Prostate gland (tissue), 2 donors: Measurements from ENCODE around the gene SLC9A8. TPM values are rescaled to one million over a fixed set of nuclear protein-coding genes. Genes with fewer than 3 reads are reported as not detected.

Source experiments
- DNase-seq: peaks from one replicate; pipeline ENCODE4 v3.0.0-alpha.2; 2019; ENCODE audit warnings: low spot score
- H3K27ac ChIP-seq, 2 donors: fragments of 200-600 bp; sonication (generic); 2 replicates each; pipeline ENCODE4 v1.5.1; 2017 to 2019
- H3K27me3 ChIP-seq: fragments of 200-600 bp; sonication (generic); replicated peaks from 2 replicates; pipeline ENCODE4 v1.5.1; 2019; ENCODE audit not compliant: insufficient read depth
- H3K36me3 ChIP-seq, 2 donors: fragments of 200-600 bp; sonication (generic); 1 replicate in 1 of 2; 2 replicates in 1 of 2; pipeline versions ENCODE4 v1.5.1 to v1.8.1; 2017 to 2019
- H3K4me1 ChIP-seq: fragments of 200-600 bp; sonication (generic); replicated peaks from 2 replicates; pipeline ENCODE4 v1.5.1; 2019
- H3K4me3 ChIP-seq, 2 donors: fragments of 200-600 bp; sonication (generic); 2 replicates each; pipeline ENCODE4 v1.5.1; 2017 to 2019
- H3K9me3 ChIP-seq: fragments of 200-600 bp; sonication (generic); 2 replicates; pipeline ENCODE4 v1.5.1; 2017
- POLR2A ChIP-seq: fragments of 450-650 bp; IDR thresholded peaks from one replicate; pipeline ENCODE4 v1.6.1; 2016; ENCODE audit warnings: antibody characterized with exemption, mild to moderate bottlenecking
- POLR2AphosphoS5 ChIP-seq: sonication (generic); formaldehyde crosslinking; IDR thresholded peaks from one replicate; pipeline ENCODE4 v1.6.1; 2017; ENCODE audit warnings: antibody characterized with exemption
- WGBS: methylation state at CpG from one replicate; pipeline ENCODE4 v1.1.5; 2018; 5-methylcytosine and 5-hydroxymethylcytosine counted together
- intact Hi-C: fragments of 100-400 bp; cut with DNase I; formaldehyde crosslinking; loops from one replicate; pipeline ENCODE4 v1.14.2; 2022
- total RNA-seq, 2 donors: library from RNA; depleted of rRNA; stranded (reverse); fragments of >200 nt; gene quantifications; one replicate each; pipeline ENCODE4 v1.1.0, GENCODE V29; 2016
- TF ChIP-seq, protein P1 (sequence below), 4 experiments: fragments of 200-600 bp in 2 of 4; fragments of 450-650 bp in 2 of 4; sonication (generic) in 2 of 4; IDR thresholded peaks; 1 replicate in 3 of 4; 2 replicates in 1 of 4; pipeline ENCODE4 v1.5.1; 2016 to 2019; ENCODE audit warnings: antibody characterized with exemption in 4 of 4, mild to moderate bottlenecking in 2 of 4, moderate library complexity in 2 of 4

SLC9A8 gene
- total RNA-seq, 2 donors from 2014 or later, result 13.5 to 26.4 TPM

DNA sequence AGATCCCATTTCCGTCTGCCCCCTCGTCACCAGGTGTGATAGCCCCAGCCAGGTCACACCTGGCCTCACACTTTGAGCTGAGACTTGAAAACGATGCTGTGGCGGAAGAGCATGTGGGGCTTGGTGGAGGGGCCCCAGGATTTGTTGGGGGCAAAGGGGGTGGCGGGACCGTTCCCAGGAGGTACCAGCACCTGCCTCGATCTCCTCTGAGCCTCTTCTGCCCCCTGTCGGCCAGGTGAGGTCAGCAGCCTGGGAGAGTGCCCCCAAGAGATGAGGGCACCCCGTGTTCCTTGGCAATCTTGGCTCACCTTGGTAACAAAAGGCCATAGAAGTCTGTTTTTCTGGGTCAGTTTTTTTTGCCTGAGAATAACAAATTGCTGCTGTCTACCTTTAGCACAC, 77.3 kb downstream of the SLC9A8 start:
- 67% methylated on average over 9 of the region's 9 CpGs for WGBS
- Histone ChIP-seq H3K9me3 (no peaks in the 10 kb centered on the region), H3K4me1 (peaks cover 16% of the 10 kb centered on the region), H3K36me3 (no peaks in the 10 kb centered on the region), H3K4me3 (no peak overlapping the region), H3K27ac (peak overlapping the region in 1 of 2 donors; percentile 88), H3K27me3 (no peaks in the 10 kb centered on the region)
- no peak for DNase-seq
- TF ChIP-seq POLR2A, result no peak
- TF ChIP-seq, protein P1, sequence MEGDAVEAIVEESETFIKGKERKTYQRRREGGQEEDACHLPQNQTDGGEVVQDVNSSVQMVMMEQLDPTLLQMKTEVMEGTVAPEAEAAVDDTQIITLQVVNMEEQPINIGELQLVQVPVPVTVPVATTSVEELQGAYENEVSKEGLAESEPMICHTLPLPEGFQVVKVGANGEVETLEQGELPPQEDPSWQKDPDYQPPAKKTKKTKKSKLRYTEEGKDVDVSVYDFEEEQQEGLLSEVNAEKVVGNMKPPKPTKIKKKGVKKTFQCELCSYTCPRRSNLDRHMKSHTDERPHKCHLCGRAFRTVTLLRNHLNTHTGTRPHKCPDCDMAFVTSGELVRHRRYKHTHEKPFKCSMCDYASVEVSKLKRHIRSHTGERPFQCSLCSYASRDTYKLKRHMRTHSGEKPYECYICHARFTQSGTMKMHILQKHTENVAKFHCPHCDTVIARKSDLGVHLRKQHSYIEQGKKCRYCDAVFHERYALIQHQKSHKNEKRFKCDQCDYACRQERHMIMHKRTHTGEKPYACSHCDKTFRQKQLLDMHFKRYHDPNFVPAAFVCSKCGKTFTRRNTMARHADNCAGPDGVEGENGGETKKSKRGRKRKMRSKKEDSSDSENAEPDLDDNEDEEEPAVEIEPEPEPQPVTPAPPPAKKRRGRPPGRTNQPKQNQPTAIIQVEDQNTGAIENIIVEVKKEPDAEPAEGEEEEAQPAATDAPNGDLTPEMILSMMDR (IDR thresholded peaks at IDR 0.05), result peak in 2 of 4 experiments; percentile 16 to 45
- intact Hi-C loops, result loop anchor here (10.0 kb wide), 1 partner anchor 345 kb away; no protein-coding TSS in a partner anchor

DNA sequence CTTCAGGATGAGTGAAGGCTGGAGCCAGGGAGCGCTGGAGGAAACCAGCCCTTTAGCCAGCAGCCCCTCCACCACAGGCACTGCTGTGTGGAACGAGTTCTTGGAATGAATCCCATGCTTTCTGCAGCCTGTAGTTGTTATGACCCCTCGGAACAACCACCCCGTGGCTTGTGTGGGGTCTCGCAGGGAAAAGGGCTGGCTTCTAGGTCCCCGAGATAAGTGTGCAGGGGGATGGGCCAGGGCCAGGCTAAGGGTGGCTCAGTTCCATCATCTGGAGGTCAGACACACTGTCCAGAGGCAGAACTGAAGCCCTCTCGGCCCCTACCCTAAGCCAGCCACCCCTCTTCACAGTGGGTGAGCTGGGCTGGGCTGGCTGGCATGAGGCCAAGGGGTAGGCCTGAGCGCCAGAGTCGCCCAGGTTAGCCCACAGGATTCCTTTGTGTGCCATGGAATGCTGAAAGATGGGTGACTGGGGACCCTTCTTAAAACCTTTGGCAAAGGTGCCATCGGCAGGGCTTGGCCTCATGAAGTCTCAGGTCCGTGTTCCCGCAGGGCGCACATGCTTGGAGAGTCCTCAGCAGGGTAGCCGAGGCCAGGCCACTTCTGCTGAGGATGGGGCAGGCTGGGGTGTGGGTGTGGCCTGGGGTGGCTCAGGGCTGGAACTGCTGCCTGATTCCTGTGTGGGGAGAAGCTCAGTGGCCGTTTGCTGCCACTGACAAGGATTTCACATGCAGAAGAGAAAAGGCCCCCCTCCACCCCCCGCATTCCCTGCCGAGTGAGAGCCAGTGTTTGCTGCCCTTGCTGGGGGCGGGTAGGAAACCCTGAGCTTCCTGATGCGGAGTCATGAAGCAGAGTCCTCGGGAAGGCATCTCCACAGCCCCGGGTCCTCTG, 78.1 kb downstream of the SLC9A8 start:
- H3K4me1 ChIP-seq, result peaks cover 16% of the 10 kb centered on the region
- H3K27ac ChIP-seq, result peak overlapping the region; percentile 4 to 88
- WGBS, result 38% methylated on average over 21 of the region's 21 CpGs
- no peaks in the 10 kb centered on the region for H3K36me3 ChIP-seq
- H3K9me3 ChIP-seq, result no peaks in the 10 kb centered on the region
- TF ChIP-seq POLR2AphosphoS5, result no peak
- TF ChIP-seq, protein P1 (IDR thresholded peaks at IDR 0.05), result no peak
- TF ChIP-seq POLR2A, result no peak
- H3K27me3 ChIP-seq, result no peaks in the 10 kb centered on the region
- no peak overlapping the region for H3K4me3 ChIP-seq
- intact Hi-C loops, result loop anchor here (10.0 kb wide), 1 partner anchor 346 kb away; no protein-coding TSS in a partner anchor
- no peak for DNase-seq

DNA sequence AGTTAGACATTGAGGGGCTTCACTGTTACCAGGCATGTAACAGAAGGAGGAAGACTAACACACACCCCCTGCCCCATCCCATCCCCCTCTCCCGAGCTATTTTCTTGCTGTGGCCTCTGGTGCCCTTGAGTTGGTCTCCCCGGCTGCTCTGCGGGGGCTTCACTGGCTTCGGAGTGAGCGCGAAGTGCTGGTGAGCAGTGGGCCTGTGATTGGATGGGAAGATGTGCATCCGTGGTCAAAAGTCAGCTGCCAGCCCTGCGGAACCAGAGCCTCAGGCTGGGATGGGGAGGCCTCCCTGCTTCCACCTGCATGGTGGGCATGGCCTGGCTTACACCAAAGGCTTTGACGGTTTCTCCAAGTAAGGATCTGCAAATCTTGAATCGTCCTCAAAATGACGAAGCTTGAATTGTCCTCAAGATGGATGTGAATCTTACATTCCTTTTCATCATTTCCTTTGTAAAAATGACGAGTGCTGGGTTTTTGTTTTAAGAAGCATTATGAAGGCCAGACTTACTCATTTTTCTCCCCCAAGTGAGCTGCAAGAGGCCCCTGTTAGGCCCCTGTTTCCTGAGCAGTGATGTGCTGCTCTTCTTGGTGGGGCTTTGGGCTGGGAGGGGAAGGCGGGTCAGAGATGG, 79.0 kb downstream of the SLC9A8 start:
- no peaks in the 10 kb centered on the region for H3K36me3 ChIP-seq
- no peak overlapping the region for H3K4me3 ChIP-seq
- 90% methylated on average over 13 of the region's 13 CpGs for WGBS
- no peak for DNase-seq
- no peaks in the 10 kb centered on the region for H3K9me3 ChIP-seq
- H3K27ac ChIP-seq, result peak overlapping the region in 1 of 2 donors; percentile 88
- H3K27me3 ChIP-seq, result no peaks in the 10 kb centered on the region
- H3K4me1 ChIP-seq, result peaks cover 18% of the 10 kb centered on the region
- no peak for TF ChIP-seq POLR2A
- no peak for TF ChIP-seq POLR2AphosphoS5
- TF ChIP-seq, protein P1 (IDR thresholded peaks at IDR 0.05), result no peak
- intact Hi-C loops, result loop anchor here (10.0 kb wide), 1 partner anchor 347 kb away; no protein-coding TSS in a partner anchor

DNA sequence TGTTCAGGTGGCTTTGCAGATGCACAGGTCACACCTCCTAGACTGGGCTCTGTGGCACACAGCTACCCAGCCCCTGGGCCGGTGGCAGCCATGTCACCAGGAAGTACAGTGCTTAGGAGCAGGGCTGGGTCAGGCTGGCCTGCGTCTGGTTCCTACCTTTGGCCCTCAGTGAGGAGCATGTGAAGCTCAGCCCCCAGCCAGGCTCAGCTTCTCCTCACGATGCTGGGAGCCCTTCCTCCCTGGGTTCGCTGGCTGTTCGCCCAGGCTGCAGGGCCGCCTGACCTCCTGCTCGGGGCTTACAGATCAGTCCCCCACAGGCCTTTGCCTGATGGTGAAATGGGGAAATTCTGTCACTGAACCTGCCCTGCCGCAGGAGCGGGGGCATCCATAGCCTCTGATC, 79.6 kb downstream of the SLC9A8 start:
- intact Hi-C loops, result loop anchor here (10.0 kb wide), 1 partner anchor 347 kb away; no protein-coding TSS in a partner anchor
- WGBS, result 90% methylated on average over 9 of the region's 9 CpGs
- H3K27me3 ChIP-seq, result no peaks in the 10 kb centered on the region
- no peak for DNase-seq
- TF ChIP-seq, protein P1 (IDR thresholded peaks at IDR 0.05), result no peak
- TF ChIP-seq POLR2A, result no peak
- no peak for TF ChIP-seq POLR2AphosphoS5
- H3K36me3 ChIP-seq, result no peaks in the 10 kb centered on the region
- peak overlapping the region; percentile 71 to 88 for H3K27ac ChIP-seq
- no peak overlapping the region for H3K4me3 ChIP-seq
- H3K4me1 ChIP-seq, result peaks cover 21% of the 10 kb centered on the region
- no peaks in the 10 kb centered on the region for H3K9me3 ChIP-seq
